Nucleus accumbens (tissue), 56 donors: ENCODE data around the gene SERPINB1.

Source experiments
- DNase-seq, 56 donors: peaks; one replicate each; lab custom pipeline; 2025; lab: John Stamatoyannopoulos, UW

Gene SERPINB1

GRCh38 chr6:2796861-2797260 lies 44.8 kb downstream of the SERPINB1 start:
- DNase-seq, result no peak

GRCh38 chr6:2795956-2796355 lies 45.7 kb downstream of the SERPINB1 start:
- DNase-seq, result no peak

DNA sequence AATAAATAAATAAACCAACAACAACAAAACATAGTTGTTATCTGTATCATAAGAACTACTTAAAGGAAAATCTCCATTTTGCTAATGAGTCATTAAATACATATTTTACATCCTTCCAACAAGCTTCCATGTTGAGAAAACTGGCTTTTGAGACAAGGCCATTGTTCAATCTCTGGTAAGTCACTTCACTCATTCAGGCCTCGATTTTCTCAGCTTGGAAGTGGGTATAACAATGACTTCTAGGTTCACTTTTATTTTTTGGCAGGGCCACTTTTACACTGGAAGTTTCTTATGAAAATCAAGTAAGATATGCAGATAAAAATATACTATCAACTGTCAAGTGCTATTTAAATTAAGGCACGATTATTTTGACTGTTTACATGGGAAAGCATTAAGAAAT lies 46.5 kb downstream of the SERPINB1 start:
- no peak for DNase-seq

DNA sequence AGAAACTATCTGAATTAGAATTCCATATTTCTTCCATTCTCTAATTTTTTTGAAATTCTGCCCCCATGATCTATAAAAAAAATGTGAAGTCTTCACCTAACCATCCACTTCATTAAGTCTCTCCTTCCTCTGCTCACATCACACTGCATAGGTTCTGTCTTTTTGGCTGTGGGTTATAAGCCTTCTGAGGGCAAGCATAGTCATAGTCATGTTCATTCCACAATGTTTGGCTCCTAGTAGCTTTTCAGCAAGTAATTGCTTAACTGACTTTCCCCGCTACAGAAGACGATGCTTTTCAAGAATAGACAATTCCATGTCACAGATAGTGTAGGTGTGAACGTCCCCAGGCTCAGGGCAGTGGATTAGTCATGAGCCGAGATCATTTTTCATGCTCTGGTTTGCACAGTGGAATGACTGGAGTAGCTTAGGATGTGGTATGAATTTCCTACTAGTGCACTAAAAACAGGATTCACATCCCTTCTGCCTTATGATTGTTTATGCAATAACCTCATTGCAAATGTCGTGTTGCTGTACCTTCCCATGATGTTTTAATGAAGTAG lies 47.4 kb downstream of the SERPINB1 start:
- DNase-seq, result no peak

DNA sequence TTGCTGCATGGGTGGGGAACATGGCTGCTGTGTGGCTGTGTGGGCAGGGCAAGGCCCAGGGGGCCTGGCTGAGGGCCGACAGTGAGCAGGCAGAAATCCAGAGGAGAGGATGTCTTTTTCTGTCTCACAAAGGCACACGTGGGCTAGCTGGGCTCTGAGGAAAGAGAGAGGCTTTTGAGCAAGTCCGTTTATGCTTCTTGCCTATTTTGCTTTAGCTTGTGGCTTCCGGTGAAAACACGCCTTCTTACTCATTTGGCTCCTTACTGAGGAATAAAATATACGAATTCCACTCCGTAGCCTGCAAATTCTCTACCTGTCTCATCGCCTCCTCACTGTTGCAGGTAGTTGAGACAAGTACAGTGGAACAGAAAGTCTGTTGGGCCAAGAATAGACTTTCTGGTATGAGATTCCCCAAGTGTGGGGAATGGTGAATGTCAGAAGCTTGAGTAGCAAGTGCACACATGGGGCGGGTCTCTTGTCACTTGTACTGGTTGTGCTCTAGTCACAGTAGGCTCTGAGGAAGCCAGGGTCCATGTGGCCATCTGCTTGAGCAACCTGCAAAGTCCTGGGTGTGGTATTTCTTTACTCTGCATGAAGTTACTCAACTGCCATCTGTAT lies 48.0 kb downstream of the SERPINB1 start:
- peak in 8 of 56 donors; percentile 18 to 41 (median 24) for DNase-seq

- DNase-seq, result no peak
These were observed 49.1 kb downstream of the SERPINB1 start for GRCh38 chr6:2792330-2793110.

DNA sequence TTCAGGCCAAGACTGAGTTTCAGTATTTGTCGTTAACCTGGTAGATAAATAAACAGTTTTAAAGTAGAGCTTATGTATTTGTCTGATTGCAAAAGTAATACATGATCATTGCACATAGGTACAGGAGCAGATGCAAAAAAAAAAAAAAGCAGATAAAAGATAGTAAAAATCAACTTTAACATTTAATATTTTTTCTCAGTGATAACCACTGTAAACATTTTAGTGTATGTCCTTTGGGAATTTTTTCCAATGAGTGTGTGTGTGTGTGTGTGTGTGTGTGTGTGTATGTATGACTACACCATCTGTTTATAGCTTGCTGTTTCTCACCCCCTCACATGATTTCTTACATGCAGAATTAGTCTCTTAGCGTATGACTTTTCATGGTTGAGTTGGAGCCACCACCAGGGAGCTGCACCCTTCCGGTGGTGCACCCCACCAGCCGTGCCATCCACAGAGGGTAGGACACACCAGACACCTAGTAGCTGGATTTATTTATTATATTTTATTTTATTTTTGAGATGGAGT lies 50.2 kb downstream of the SERPINB1 start:
- DNase-seq, result no peak

DNA sequence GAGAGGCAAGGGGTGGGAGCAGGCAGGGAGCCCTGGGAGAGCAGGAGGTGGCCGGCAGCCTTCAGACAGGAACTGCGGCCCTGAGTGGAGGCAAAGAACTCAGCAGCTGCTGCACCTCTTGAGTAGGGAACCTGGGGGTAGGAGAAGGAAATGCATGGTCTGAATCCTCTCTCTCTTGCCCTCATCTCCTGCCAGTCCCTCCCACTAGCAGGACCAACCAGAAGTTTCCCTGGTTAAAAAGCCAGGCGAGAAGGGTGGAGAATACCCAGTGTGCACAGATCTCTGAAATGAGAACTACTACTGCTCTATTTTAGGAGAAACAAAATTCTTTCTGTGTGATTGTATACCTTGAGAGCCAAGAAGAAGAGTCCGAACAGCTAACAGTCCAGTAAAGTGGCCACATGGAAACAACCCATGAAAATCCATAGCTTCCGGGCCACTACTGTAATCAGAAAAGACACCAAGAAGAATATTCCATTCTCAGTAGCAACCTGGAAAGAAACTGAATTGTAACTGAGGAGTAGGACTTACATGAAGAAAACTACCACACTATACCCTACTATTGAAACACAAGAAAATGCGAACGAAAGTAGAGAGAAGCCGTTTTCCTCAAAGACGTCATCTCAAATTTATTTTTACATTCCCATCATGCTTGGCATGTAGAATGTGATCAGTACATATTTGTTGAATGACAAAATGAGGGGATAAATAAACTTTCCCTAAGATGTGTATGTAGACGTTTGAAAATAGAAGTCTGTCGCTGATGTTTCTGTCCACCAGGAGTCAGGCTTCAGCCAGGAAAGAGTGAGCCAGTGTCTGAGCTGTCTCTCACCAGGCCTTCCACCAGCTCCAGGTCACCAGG lies 50.8 kb downstream of the SERPINB1 start:
- peak in 33 of 56 donors; percentile 8 to 64 (median 38) for DNase-seq

- no peak for DNase-seq
These were observed 55.4 kb downstream of the SERPINB1 start for GRCh38 chr6:2786269-2786668.

DNA sequence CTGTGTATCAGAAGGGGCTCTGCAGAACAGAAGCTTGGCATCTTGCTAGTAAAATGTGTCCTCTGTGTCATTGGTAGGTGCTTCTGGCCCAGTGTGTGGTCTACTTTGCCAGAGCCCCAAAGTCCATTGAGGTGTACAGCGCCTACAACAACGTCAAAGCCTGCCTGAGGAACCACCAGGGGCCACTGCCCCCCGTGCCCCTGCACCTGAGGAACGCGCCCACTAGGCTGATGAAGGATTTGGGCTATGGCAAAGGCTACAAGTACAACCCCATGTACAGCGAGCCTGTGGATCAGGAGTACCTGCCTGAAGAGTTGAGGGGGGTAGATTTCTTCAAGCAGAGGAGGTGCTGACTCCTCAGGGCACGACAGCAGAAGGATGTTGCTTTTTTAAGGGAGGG lies 56.7 kb downstream of the SERPINB1 start:
- DNase-seq, result no peak

- no peak for DNase-seq
These were observed 57.6 kb downstream of the SERPINB1 start for GRCh38 chr6:2784061-2784460.

DNA sequence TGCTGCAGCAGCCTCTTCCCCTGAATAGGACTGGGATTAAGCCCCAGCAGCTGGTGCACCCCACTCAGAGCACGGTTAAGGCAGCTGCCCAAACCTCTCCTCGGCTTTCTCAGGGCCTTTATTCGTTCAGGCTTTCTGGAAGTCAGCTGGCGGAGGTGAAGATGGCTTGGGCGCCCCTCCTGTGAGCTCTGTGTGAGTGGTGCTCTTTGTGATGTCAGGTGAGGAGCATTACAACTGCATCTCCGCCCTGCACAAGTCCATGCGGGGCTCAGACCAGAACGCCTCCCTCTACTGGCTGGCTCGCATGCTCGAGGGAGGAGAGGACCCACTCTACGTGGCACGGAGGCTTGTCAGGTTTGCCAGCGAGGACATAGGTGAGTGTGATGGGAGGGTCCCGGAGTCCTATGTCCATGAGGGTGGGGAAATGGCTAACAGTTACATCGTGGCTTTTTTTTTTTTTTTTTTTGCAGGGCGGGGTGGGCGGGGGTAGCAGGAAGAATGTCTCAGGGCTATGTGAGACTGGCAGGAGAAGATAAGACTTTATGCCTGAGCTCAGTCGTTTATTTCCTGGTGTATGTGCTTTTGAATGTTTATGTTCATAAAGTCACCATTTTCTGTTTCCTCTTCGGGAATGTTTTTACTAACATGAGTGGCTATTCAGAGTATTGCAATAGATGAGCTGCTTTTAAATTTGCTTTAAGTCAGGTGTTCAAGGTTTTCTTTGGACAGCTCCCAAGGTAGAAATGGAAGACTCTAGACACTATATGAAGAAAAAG lies 58.3 kb downstream of the SERPINB1 start:
- DNase-seq, result no peak

DNA sequence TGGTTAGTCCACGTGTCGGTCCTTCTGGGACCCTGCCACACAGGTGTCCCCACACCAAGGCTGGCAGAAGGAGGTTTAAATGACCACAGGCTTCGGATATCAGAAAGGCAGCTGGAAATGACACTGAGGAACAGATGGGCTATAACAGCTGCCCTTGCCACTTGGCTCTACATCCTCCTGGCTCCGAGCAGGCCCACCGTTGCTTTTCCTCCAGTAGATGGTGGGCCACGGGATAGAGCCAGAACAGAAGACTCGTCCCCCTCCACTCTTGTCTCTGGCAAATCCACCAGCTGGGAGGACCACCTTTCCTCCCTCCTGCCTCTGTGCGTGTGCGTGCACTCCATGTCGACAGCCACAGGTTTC lies 58.9 kb downstream of the SERPINB1 start:
- DNase-seq, result no peak

- DNase-seq, result no peak
These were observed 59.3 kb downstream of the SERPINB1 start for GRCh38 chr6:2782356-2782708.
